DND-41 (cell line): Measurements from ENCODE around the gene CAMSAP2.

Source experiments
- EZH2 ChIP-seq: IDR thresholded peaks from 3 replicates; pipeline ENCODE4 v1.6.1; 2012; ENCODE audit warnings: borderline replicate concordance, low read depth, mild to moderate bottlenecking, moderate library complexity, low read length, inconsistent platforms; ENCODE audit not compliant: severe bottlenecking
- TF ChIP-seq, protein P1 (sequence below): IDR thresholded peaks from 2 replicates; pipeline ENCODE4 v1.5.1; 2012; ENCODE audit warnings: borderline replicate concordance, low read length, moderate library complexity, mild to moderate bottlenecking; ENCODE audit not compliant: poor library complexity, severe bottlenecking; ENCODE audit errors: extremely low read depth

DNA sequence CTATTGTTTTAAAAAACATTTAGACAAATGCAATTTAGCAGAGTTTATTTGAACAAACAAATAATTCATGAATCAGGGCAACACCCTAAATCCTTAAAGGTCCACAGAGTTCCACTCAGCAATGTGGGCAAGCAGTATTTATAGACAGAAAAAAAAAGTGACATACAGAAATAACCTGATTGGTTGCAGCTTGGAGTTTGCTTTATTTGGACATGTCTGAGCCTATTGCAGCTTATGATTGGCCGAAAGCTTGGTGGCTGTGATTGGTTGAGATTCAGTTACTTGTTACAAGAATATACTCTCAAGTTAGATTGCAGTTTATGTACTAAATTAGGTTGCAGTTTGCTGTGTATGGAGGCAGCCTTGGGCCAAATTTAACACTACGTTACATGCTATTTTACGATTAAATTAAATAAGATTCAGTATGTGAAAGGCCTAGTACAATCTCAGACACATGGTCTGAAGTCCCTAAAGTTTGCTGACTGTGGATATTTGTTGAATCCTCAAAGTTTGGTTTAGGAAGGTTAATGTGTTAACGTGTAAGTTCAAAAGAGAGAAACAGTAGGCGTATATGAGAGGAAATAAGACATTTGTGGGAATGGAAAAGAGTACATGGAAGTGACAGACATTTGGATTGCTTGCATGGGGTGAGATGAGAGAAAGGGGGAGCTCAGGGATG lies 6.9 kb upstream of the CAMSAP2 start:
- TF ChIP-seq, protein P1, sequence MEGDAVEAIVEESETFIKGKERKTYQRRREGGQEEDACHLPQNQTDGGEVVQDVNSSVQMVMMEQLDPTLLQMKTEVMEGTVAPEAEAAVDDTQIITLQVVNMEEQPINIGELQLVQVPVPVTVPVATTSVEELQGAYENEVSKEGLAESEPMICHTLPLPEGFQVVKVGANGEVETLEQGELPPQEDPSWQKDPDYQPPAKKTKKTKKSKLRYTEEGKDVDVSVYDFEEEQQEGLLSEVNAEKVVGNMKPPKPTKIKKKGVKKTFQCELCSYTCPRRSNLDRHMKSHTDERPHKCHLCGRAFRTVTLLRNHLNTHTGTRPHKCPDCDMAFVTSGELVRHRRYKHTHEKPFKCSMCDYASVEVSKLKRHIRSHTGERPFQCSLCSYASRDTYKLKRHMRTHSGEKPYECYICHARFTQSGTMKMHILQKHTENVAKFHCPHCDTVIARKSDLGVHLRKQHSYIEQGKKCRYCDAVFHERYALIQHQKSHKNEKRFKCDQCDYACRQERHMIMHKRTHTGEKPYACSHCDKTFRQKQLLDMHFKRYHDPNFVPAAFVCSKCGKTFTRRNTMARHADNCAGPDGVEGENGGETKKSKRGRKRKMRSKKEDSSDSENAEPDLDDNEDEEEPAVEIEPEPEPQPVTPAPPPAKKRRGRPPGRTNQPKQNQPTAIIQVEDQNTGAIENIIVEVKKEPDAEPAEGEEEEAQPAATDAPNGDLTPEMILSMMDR = no peak
- TF ChIP-seq EZH2 = no peak
